SHP77 (cell line): ENCODE data around the gene APOL4.
A peak's percentile ranks its signal among the peaks of the same experiment; 100 is the strongest.
"Not testable (repeated sequence)": the region's sequence is repeated elsewhere in the genome, so short reads cannot be mapped to it uniquely, and the experiment has no call there.

Source experiments
- DNase-seq, 2 experiments: peaks; one replicate each; lab custom pipeline; 2025; lab: John Stamatoyannopoulos, UW

APOL4 gene

DNA sequence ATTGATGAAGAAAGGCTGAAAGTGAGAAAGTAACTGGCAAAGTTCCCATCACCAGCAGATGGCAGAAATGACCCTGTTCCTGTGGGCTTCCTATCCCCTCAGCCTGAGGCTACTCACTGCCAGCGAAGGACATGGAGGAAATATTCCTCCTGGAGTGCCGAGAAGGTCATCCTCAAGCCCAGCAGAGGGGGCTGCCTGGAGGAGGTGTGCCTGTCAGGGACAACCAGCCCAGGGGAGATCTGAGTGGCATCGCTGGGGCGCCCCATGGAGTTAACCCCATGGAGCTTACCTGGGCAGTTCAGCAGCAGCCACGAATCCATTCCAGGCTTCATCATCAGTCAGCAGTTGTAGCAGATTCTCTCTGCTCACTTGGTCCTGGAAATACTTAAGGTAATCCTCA lies 29.4 kb upstream of the APOL4 start:
- not testable (repeated sequence) for DNase-seq

DNA sequence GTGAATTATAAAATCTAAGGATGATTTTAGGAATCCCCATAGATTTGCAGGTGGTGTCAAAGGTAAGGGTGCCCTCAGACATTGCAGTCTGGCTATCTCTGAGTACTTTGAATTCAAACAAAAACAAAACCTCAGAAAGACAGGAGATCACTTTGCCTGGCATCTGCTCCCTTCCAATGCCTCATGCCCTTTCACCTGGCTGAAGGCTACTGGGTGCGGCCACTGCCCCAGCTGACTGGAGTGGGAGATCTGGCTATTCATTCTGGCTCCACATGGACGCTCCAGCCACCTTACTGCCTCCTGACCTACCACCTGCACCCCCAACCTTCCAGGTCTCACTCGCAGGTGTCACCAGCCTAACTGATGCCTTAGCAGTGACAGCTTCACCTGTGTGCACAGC lies 28.0 kb upstream of the APOL4 start:
- DNase-seq: not testable (repeated sequence)

DNA sequence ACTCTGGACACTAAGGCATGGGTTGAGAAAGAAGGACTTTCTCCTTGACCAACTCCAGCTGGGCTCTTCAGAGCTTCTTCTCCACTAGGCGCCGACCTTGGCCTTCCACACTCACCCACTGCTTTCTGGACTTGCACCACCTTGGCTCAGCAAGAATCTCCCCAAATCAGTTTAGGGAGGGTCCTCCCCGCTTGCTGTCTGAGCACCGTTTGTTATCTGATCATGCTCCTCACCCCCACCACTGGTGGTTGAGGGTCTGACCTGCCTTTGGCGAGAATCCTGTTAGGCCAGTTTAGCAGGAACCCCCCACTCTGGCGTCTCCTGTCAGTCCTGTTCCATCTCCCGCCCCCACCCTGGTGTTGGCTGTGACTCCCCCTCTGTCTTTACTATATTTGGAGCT lies 27.3 kb upstream of the APOL4 start:
- DNase-seq: no peak

GRCh38 chr22:36228369-36228768 lies 26.8 kb upstream of the APOL4 start:
- DNase-seq: not testable (repeated sequence)

GRCh38 chr22:36227806-36228205 lies 26.2 kb upstream of the APOL4 start:
- no peak for DNase-seq

- DNase-seq: no peak
These were observed 25.8 kb upstream of the APOL4 start for GRCh38 chr22:36227396-36227795.

DNA sequence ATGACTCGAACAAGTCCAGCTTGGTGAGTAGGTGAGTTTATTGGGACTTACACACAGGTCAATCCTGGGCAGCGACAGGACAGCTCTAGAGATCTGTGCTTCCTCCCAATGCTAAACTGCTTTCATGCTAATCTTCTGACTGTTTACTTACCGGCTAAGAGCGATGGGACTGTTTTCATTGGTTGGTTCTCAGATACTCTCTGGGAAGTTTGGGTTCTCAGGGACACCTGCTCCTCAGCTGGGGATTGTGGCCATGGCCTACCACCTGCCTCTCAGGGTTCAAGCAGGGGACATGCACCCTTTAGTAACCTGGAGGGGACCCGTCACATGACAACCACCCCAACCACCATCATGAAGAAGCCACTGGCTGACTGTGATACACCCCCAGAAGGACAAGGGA lies 24.6 kb upstream of the APOL4 start:
- no peak for DNase-seq

- DNase-seq: no peak
These were observed 23.8 kb upstream of the APOL4 start for GRCh38 chr22:36225333-36225922.

DNA sequence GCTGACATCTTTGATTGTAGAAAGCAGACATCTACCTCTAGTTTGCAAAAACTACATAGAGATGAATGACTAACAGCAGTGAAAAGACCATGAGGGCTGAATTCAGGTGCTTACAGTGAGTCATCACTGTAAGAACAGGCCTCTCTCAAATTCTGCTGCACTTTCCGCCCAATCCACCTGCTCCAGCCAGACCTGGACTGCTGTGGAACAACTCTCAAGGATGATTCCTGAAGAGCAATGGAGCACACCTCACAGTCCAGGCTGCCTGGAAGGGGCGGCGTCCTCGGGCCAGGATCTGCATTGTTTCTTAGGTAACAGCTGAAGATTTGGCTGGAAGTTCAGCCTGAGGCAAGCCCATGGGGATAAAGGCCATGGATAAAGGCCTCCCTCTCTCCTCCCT lies 22.6 kb upstream of the APOL4 start:
- no peak for DNase-seq

- no peak for DNase-seq
These were observed 21.9 kb upstream of the APOL4 start for GRCh38 chr22:36223504-36223903.

- DNase-seq: no peak
These were observed 21.4 kb upstream of the APOL4 start for GRCh38 chr22:36222887-36223450.

DNA sequence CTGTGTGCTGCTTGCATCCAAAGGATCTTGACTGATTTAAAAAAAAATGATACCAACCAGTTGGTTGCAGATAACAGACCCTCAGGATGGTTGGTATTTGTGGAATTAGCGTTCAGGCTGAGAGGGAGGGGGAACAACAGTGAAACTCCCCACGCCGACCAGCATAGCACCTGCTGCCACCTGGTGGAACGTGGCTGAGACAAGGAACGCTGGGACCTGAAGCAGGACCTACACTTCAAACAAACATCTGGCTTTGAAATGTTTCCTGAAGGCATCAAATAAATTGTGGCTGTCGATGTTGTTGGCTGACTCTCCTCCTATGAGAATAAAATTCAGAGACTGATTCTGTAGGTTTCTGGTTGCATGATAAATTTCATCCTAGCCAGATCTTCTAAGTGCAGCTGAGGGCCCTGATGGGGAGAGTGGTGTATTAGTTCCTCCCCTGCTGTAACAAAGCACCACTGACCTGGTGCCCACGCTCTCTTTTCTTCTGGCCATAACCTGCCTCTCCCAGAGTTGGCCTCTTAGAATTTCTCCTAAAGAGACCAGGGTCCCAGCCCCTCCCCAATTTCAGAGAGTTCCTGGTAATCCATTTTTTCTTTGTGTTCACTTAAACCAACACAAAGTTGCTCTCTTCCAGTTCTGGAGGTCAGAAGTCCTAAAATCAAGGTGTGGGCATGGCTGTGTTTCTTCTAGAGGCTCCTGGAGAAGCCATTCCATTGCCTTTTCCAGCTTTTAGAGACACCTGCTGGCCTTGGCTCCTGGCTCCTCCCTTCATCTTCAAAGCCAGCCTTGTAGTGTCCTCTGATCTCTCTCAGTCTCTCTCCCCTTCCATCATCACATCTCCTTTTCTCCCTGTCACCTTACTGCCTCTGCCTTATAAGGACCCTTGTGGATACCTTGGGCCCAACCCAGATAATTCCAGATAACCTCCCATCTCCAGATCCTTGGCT lies 20.5 kb upstream of the APOL4 start:
- DNase-seq: peak; percentile 24 to 42

DNA sequence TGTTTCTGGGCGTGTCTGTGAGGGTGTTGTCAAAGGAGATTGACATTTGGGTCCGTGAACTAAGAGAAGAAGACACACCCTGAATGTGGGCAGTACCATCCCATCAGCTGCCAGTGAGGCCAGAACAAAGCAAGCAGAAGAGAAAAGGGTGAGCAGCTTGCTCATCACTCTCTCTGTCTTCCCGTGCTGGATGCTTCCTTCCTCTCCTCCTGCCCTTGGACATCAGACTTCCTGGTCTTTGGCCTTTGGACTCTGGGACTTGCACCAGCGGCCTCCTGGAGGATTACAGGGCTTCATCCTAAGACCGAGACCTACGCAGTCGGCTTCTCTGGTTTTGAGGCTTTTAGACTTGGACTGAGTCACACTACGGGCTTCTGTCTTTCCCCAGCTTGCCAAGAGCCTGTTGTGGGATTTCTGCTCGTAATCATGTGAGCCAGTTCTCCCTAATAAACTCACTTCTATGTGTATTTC lies 18.9 kb upstream of the APOL4 start:
- DNase-seq: peak; percentile 68 to 77

- DNase-seq: no peak
These were observed 17.1 kb upstream of the APOL4 start for GRCh38 chr22:36218648-36219193.

- no peak for DNase-seq
These were observed 14.4 kb upstream of the APOL4 start for GRCh38 chr22:36215981-36216380.

GRCh38 chr22:36213586-36213985 lies 12.0 kb upstream of the APOL4 start:
- no peak for DNase-seq

DNA sequence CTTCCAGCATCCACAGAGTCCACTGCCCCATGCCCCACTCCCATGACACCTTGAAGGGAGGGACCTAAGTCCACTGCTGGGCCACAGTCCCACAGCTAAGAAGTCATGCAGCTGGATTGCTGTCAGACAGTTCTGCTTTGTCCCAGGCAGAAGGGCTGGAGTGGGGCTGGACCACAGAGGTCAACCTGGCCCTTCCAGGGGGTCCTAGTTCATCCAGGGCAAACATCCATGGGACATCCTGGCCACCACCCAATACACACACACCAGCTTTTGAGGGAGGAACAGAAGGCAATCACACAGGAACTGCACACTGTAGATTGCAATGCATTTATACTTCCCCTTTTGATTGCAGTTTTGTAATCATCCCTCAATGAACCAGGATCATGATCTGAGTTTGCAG lies 11.3 kb upstream of the APOL4 start:
- no peak for DNase-seq

- peak; percentile 24 to 37 for DNase-seq
These were observed 9.7 kb upstream of the APOL4 start for GRCh38 chr22:36211237-36211861.

DNA sequence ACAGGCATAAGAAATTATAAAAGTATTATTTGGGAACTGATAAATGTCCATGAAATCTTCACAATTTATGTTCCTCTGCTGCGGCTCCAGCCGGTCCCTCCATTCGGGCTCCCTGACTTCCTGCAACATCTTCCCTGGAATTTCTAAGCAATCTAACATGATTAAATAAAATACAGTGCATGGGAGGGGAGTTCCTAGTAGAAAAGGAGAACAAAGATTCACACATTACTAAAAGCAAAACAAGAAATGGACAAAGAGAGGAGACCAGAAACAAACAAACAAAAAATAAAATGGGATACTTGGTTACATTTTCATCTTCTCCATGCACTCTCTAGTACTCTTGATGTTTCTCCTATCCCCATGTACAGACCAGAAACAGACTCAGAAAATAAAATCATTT lies 8.6 kb upstream of the APOL4 start:
- no peak for DNase-seq

- not testable (repeated sequence) for DNase-seq
These were observed 7.9 kb upstream of the APOL4 start for GRCh38 chr22:36209488-36209908.

DNA sequence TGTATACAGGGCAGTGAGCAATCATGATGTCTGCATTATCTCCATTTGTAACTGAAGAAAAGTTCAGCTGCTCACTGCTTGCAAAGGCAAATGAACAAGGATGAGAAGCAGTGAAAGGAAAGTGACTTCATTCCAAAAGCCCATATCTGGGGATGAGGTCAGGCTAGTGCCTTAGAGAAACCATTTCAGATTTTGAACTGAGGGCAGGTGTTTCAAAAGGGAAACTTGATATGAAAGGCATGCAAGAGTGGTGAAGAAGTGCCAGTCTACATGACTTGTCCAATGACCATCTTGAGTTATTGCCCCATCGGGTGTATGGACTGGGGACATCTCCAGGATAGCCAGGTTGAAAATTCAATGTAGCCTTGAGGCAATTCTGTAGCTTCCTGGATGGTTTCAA lies 7.3 kb upstream of the APOL4 start:
- DNase-seq: no peak

- no peak for DNase-seq
These were observed 6.7 kb upstream of the APOL4 start for GRCh38 chr22:36208162-36208765.
